ENCODE measurements around the gene YES1.
A peak's percentile ranks its signal among the peaks of the same experiment; 100 is the strongest.

Gene YES1

GRCh38 chr18:811892-812375, at the start of gene YES1:
Gene YES1, minus strand, starts transcription at chr18:812242. Its CDS starts 55,415 bp downstream, at chr18:756827.
- DNase-seq, result no peak

DNA sequence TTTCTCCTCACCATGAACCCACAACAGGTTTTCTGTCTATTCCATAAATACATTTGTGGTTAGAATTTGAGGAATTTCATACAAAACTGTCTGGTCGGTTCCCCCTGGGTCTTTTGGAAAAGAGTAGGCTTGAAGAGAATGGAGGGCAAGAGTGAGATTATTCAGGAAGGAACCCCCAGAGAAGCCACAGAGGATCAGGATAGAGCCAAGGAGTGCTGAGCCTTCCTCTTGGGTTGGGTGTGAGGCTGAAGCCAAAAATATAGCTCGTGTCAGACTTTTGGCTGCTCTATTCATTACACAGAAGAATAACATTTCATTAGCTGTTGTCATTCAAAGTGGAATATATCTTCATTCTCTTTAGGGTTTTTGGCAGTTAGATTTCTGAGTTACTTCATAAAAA, 45.9 kb upstream of the YES1 start:
- DNase-seq, result no peak

DNA sequence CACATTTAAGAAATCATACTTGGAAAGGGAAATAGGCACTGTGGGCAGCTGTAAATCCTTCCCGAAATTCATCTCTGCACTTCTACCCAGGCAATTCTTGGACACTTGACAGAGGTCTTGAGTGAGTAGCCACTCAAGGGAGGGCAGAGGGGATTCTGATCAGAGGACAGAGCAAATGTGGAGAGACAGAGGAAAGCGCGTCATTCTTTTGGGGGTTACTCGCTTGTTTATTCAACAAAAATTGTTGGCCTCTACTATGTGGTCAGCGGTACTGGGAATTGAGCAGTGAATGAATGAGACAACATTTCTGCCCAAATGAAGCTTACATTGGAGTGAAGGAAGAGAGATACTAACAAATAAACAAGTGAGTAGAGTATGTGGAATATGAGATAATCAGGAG, 41.4 kb upstream of the YES1 start:
- no peak for DNase-seq

DNA sequence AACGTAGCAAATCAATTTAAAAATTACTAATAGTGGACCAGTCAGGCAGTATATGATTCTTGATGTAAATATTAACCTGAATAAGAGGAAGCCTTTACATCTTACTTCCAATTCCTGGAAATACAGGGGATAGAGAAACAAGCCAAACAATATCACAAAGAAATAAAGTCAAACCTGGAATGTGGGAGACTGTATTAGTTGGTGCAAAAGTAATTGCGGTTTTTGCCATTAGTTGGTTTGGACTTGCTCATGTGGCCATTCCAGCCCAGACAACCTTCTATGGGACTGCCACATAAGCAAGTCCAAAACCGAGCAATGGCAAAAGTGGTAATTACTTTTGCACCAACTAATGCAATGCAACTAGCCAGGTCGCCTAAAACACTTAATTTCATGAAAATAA, 38.9 kb upstream of the YES1 start:
- DNase-seq, result no peak

DNA sequence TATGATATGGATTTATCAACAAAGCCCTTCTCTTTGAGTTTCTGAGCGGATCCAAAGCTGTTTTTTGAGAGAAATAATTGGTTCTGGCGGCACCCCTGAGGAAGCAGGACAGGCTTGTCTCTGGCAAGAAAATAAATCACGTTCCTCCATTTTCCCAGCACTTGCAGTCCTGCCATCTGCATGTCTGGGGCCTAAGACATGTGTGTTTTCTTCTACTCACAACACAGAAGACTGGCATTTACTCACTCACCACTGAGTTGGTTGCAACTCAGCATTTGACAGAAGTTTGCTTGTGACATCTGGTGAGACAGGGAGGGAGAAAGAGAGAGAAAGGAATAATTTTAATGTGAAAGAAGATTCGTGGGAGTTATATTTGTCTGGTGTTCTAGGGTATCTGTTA, 37.0 kb upstream of the YES1 start:
- no peak for DNase-seq

GRCh38 chr18:848062-848861, 36.2 kb upstream of the YES1 start:
- no peak for DNase-seq

GRCh38 chr18:845152-845819, 33.2 kb upstream of the YES1 start:
- no peak for DNase-seq

DNA sequence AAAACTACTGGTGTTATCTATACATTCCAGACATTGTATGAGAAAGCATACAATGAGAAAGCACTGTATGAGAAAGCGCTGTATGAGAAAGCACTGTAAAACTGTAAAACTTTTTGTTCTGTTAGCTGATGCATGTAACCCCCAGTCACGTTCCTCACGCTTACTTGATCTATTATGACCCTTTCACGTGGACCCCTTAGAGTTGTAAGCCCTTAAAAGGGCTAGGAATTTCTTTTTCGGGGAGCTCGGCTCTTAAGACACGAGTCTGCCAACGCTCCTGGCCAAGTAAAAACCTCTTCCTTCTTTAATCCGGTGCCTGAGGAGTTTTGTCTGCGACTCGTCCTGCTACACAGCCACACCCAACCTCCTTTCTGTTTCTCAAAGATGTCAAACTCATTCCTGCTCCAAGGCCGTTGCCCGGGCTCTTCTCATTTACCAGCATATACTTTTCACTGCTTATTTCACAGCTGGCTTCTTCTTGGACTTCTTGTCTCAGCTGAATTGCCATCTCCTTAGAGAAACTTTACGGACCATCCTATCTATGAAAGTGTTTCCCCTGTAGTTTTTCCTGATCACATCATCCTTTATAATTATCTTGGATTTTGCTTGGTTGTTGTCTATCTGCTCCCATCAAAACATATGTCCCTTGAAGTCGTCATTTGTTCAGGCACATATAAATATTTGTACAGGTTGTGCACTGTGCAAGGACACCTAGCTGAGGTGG, 29.8 kb upstream of the YES1 start:
- no peak for DNase-seq

- no peak for DNase-seq
These were observed 28.5 kb upstream of the YES1 start for GRCh38 chr18:840516-840915.

GRCh38 chr18:840023-840408, 28.0 kb upstream of the YES1 start:
- no peak for DNase-seq

DNA sequence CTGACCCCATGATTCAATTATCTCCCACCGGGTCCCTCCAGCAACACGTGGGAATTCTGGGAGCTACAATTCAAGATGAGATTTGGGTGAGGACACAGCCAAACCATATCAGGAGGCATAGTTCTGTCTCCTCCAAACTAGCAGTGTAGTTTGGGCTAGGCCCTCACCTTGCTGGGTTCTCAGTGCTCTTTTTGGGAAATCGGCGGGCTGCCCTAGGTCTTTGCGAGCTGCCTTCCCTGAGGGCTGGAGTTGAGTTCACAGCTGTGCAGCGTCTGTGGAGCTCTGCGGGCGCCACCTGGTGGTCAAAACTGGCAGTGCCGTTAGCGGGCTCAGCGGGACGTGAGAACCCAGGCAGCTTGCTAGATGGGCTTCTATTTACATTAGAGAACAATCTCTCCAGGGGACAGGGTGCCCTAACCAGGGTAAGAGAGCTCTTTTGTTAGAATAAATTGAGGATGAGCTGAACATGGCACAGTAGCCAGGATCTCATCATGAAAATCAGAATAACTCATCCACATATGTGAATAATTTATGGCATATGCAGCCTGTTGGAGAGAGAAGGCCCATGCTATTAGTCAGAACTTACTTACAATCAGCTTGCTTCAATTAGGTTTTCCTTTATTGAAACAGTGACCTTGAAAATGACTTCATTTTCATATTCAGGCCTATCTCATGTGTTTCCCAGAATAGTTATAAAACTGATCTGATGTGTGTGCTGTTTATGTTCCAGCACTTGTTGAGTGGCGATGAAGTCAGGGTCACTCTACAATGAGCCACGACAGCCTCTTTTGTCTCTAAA, 27.4 kb upstream of the YES1 start:
- peak; percentile 39 for DNase-seq

- DNase-seq, result no peak
These were observed 25.9 kb upstream of the YES1 start for GRCh38 chr18:837922-838321.

GRCh38 chr18:834082-834720, 22.2 kb upstream of the YES1 start:
- DNase-seq, result no peak

- no peak for DNase-seq
These were observed 21.2 kb upstream of the YES1 start for GRCh38 chr18:833197-833596.

DNA sequence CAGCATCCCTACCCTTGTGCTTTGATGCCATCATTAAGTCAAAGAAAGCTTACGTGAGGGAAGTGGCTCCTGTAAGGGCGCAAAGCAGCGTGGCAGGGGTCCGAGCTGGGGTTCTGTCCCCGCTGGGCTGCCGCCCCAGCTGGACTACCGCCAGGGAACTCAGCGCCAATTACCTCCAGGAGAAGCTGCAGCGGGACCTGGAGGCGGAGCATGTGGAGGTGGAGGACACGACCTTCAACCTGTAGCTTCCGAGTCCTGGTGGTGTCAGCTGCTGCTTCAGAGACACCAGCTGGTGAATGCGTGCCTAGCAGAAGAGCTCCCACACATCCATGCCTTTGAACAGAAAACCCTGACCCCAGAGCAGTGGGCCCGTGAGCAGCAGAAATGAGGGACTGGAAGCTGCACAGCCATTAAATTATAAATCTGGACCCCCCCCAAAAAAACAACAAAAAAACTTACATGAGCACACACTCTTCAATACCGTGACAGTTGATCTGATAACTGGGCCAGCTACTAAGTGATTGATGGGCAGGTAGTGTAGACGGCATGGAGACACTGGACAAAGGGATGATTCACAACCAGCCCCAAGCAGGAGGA, 20.1 kb upstream of the YES1 start:
- DNase-seq, result peak; percentile 73

- DNase-seq, result no peak
These were observed 18.4 kb upstream of the YES1 start for GRCh38 chr18:830315-830901.

GRCh38 chr18:829432-829831, 17.4 kb upstream of the YES1 start:
- no peak for DNase-seq

GRCh38 chr18:827093-827677, 15.1 kb upstream of the YES1 start:
- DNase-seq, result no peak

- no peak for DNase-seq
These were observed 14.0 kb upstream of the YES1 start for GRCh38 chr18:825891-826585.

GRCh38 chr18:824179-824578, 12.1 kb upstream of the YES1 start:
- DNase-seq, result no peak
